HG03342 (cell line): ENCODE results near the gene TMEM120B.

Experiments
- ATAC-seq: cut with Tn5 transposase; IDR thresholded peaks from one replicate; pipeline ENCODE4 v1.9.1; 2021; ENCODE audit warnings: mild to moderate bottlenecking, moderate library complexity; ENCODE audit not compliant: unreplicated experiment

TMEM120B gene

DNA sequence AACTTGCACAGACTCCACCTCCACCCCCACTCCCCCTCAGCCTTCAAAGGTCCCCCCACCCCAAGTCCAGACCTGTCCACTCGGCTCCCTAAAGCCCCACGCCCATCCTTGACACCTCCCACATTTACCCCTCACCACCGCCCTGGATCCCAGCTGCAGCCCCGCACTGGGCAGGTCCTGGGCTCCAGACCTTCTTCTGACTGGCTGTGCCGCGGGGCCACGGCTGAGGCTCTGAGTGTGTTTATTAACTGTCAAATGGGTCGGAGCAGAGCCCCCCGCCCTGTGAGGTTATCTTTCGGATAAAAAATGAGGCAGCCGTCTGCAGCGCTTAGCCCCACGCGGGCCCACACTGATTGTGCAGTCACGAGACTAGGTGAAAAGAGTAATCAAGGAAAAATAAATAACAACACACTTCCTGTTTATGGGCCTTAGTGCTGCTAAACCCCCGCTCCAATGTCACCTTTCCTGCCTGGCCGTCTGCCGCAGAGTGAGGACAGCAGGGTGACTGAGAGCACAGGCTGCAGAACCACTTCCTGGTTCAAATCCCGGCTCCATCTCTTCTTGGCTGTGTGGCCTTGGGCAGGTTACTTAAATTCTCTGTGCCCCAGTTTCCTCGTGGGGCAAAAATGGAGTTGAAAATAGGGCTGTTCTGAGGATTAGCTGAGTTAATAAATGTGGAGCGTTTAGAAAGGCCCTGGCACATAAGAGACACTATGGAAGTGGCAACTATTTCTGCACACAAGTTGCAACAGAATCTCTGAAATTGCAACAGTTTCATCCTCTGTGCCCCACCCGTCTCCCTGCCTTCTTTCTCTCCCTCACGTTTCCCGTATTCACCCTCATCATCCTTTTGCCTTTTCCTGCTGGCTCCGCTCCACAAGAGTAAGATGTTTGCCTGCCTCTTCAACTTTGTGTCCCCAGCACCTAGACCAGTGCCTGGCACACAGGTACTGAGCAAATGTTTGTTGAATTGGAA lies 100.7 kb downstream of the TMEM120B start:
- ATAC-seq = no peak

DNA sequence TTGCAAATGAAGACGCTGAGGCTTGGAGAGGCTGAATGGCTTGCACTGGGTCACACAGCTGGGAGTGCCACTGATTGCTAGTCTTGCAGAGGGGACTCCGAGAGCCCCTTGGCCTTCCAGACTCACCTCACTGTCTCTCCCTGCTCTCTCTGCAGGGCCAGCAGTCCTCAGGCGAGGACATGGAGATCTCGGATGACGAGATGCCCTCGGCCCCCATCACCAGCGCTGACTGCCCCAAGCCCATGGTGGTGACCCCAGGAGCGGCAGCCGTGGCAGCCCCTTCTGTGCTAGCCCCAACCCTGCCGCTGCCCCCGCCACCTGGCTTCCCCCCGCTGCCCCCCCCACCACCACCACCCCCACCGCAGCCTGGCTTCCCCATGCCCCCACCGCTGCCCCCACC lies 101.4 kb downstream of the TMEM120B start:
- no peak for ATAC-seq

DNA sequence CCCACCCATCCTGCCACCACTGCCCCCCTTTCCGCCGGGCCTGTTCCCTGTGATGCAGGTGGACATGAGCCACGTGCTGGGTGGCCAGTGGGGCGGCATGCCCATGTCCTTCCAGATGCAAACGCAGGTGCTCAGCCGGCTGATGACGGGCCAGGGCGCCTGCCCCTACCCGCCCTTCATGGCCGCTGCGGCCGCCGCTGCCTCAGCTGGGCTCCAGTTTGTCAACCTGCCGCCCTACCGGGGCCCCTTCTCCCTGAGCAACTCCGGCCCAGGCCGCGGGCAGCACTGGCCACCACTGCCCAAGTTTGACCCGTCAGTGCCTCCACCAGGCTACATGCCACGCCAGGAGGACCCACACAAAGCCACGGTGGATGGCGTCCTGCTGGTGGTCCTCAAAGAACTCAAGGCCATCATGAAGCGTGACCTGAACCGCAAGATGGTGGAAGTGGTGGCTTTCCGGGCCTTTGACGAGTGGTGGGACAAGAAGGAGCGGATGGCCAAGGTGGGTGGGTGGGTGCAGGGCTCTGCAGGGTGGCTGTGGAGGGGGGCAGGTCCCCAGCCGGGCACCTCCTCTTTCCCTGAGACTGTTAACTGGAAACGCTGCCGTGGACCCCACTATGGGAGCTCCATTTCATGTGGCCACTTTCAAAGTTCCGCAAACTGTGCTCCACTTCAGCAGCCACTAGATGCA lies 102.0 kb downstream of the TMEM120B start:
- no peak for ATAC-seq

DNA sequence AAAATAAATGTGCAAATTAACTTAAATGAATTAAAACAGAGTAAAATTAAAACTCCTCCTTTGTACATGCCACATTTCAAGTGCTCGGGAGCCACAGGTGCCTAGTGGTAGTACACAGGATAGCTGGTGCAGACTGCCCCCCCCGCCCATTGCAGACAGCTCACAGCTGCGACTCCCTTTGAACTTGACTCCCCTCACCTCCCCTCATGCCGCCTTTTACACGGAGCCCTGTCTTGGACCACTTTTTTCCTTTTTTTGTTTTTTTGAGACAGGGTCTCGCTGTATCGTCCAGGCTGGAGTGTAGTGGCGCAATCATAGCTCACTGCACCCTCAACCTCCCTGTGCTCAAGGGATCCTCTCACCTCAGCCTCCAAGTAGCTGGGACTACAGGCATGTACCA lies 102.7 kb downstream of the TMEM120B start:
- no peak for ATAC-seq

DNA sequence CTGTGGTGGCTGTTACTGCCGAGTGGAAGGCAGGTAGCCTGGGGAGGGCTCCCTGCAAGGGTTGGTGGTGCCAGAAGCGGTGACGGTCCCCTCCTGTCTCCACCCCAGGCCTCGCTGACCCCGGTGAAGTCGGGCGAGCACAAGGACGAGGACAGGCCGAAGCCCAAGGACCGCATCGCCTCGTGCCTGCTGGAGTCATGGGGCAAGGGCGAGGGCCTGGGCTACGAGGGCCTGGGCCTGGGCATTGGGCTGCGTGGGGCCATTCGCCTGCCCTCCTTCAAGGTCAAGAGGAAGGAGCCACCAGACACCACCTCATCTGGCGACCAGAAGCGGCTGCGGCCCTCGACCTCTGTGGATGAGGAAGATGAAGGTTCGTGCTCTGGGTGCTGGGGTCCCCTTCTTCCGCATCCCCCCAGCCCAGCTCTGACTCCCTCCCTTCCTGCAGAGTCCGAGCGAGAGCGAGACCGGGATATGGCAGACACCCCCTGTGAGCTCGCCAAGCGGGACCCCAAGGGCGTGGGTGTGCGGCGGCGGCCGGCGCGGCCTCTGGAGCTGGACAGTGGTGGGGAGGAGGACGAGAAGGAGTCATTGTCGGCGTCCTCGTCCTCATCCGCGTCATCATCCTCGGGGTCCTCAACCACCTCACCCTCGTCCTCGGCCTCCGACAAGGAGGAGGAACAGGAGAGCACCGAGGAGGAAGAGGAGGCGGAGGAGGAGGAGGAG lies 104.5 kb downstream of the TMEM120B start:
- no peak for ATAC-seq

DNA sequence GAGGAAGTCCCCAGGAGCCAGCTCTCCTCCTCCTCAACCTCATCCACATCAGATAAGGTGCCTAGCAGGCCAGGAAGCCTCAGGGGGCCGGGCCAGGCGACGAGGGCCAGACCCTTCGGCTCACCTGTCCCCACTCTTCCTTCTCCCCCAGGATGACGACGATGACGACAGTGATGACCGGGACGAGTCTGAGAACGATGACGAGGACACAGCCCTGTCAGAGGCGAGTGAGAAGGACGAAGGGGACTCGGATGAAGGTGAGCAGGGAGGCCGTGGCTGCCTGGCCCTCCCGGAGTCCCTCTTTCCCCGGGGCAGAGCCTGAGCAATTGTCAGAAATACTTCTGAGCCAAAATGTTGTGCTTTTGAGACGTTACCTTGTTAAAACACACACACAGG lies 105.1 kb downstream of the TMEM120B start:
- no peak for ATAC-seq

DNA sequence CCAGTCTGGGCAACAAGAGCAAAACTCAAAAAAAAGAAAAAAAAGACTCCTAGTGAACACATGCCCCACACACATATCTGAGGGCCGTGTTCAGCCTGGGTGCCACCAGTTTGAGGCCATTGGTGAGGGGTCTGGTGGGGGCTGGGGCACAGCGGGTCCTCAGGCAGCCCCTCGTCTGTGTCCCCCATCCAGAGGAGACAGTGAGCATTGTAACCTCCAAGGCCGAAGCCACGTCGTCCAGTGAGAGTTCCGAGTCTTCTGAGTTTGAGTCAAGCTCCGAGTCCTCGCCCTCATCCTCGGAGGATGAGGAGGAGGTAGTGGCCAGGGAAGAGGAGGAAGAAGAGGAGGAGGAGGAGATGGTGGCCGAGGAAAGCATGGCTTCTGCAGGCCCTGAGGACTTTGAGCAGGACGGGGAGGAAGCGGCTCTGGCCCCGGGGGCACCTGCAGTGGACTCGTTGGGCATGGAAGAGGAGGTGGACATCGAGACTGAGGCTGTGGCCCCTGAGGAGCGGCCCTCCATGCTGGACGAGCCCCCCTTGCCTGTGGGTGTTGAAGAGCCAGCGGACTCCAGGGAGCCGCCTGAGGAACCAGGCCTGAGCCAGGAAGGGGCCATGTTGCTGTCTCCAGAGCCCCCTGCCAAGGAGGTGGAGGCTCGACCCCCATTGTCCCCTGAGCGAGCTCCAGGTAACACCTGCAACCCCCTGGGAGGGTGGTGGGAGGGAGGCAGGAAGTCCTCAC lies 106.8 kb downstream of the TMEM120B start:
- no peak for ATAC-seq

DNA sequence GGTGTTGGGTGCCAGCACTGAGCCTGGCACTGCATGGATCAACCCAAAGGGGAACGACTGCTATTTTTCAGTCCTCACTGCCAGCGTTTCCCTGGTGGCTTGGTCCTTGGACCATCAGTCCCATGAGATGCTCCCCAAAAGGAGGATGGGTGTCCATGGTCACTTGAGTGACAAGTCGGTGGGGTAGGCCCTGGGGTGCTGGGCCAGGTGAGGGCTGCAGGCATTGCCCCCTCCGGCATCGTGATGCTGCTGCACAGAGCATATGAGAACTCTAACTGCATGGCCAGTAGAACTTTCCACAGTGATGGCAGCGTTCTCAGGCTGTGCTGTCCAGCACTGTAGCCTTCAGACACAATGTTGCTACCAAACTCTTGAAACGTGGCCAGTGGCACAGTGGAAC lies 107.5 kb downstream of the TMEM120B start:
- ATAC-seq = no peak

DNA sequence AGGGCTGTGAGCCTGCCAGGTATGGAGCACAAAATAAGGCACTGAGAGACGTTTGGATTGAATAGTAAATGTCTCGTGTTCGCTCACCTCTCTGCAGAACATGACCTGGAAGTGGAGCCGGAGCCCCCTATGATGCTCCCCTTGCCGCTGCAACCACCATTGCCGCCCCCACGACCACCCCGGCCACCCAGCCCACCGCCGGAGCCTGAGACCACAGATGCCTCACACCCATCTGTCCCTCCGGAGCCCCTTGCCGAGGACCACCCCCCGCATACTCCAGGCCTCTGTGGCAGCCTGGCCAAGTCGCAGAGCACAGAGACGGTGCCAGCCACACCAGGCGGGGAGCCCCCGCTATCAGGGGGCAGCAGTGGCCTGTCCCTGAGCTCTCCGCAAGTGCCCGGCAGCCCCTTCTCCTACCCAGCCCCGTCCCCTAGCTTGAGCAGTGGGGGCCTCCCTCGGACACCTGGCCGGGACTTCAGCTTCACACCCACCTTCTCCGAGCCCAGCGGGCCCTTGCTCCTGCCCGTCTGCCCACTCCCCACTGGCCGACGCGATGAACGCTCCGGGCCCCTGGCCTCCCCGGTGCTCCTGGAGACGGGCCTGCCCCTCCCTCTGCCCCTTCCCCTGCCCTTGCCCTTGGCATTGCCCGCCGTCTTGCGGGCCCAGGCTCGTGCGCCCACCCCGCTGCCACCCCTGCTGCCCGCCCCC lies 110.0 kb downstream of the TMEM120B start:
- ATAC-seq = no peak

DNA sequence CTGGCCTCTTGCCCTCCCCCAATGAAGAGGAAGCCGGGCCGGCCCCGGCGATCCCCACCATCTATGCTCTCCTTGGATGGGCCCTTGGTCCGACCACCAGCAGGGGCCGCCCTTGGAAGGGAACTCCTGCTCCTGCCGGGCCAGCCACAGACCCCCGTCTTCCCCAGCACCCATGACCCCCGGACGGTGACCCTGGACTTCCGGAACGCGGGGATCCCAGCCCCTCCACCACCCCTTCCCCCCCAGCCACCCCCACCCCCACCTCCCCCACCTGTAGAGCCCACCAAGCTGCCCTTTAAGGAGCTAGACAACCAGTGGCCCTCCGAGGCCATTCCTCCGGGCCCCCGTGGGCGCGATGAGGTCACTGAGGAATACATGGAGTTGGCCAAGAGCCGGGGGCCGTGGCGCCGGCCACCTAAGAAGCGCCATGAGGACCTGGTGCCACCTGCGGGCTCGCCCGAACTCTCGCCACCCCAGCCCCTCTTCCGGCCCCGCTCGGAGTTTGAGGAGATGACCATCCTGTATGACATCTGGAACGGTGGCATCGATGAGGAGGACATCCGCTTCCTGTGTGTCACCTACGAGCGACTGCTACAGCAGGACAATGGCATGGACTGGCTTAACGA lies 110.7 kb downstream of the TMEM120B start:
- ATAC-seq = no peak

DNA sequence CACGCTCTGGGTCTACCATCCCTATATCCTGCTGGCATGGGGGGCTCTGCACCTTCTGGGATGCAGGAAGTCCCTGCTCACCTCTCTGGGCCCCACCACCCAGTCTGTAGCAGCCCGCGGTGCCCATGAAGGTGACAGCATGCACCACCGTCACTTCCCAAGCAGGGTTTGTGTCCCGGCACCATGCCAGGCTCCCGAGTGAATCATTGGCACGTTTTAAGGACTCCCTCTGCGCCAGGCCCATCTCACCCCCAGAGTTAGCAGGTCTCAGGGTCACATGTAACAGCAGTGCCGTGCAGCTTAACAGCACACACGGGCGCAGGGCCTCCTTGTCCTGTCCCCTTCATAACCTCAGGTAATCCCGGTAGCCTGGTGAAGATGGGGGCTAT lies 111.2 kb downstream of the TMEM120B start:
- ATAC-seq = no peak

DNA sequence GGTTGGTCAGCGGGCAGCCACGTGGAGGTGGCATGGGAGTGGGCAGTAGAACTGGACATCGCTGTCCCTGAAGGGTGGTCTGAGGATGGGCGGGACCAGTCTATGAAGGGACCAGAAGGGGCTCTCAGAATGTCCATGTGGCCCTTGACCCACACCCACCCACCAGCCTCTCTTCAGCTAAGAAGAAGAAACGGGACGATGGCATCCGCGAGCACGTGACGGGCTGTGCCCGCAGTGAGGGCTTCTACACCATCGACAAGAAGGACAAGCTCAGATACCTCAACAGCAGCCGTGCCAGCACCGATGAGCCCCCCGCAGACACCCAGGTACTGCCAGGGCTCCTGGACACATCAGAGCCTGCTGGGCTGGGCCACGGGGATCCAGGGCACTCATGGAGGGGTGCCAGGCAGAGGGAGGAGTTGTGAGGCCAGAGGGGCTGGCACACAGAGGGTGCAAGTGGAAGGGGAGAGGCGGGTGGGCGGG lies 112.5 kb downstream of the TMEM120B start:
- no peak for ATAC-seq

DNA sequence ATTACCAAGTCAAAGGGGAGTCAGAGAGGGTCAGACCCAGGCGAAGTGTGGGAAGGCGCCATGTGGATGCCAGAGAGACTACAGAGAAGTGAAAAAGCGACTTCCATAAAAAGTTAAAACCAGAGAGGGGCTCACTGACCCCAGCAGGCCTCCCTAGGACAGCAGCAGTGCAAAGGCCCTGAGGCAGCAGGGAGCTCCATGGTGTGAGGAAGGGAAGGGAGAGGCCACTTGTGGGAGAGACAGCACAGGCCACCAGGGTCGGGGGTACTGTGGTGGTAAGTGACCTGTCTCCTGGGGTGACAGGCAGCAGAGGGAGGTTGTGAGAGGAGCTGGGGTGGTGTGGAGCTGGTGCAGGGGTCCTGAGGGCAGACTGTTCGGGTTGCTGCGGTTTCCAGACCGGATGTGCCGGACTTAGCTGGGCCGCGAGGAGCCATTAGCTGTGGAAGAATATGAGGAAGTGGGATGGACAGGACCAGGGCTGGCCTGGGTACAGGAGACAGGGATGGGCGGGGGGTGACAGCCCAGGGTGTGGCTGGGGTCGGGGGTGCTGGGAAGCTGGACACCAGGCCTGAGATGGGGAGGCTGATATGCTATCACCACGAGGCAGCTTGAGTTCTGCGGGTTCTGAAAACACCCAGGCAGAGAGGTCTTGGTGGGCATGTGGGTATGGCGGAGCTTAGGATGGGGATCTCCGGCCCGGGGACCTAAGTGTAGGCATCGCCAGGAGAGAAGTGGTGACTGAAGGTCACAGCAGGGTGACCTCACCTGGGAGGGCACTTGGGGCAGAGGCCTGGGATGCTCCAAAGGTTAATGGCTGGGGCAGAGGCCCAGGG lies 114.0 kb downstream of the TMEM120B start:
- ATAC-seq = no peak

DNA sequence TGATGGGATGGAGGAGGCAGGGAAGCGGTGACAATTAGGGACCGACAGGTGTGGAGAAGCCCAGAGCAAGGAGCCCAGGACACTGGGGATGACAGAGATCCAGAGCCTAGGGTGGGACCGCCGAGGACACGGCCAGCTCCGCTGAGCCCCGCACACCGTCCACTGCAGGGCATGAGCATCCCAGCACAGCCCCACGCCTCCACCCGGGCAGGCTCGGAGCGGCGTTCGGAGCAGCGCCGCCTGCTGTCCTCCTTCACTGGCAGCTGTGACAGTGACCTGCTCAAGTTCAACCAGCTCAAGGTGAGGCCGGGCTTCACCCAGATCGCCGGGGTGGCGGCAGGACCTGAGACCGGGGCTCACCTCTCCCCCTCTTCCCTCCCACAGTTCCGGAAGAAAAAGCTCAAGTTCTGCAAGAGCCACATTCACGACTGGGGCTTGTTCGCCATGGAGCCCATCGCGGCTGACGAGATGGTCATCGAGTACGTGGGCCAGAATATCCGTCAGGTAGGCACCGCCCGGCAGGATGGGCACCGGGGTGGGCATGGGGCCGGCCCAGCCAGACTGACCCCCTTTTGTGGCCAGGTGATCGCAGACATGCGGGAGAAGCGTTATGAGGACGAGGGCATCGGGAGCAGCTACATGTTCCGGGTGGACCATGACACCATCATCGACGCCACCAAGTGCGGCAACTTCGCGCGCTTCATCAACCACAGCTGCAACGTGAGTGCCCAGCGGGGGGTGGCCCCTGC lies 115.0 kb downstream of the TMEM120B start:
- ATAC-seq = no peak

DNA sequence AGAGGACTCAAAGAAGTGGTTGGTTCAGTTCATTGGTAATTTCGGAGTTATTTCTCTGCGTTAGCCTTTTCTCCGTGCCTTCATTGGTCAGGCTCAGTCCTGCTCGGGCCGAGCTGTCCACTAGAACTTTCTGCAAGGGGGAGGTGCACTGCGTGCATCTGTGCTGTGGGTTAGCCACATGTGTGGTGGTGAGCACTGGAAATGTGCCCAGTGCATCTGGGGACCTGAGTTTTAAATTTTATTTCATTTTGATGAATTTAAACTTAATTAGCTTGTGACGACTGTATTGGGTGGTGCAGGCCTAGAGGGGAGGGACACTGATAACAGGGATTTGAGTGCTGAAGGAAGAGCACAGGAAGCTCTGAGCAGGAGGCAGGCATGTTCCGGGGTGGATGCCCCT lies 115.8 kb downstream of the TMEM120B start:
- ATAC-seq = no peak

DNA sequence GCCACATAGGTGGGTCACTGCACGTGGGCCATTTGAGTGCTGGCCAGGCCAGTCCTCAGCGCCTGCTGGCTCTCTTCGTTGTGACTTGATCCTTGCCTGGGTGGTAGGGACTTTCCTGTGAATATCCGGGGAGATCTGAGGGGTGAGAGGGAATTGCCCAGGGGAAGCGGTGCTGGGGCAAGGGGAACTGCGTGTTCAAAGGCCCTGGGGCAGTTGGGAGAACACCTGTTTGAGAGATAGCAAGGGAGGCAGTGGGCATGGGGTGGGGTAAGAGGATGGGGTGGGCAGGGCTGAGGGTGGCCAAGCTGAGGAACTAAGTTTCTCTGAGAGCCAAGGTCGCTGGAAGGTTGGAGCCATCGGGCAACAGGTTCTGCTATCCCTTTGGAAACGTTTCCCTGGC lies 116.3 kb downstream of the TMEM120B start:
- ATAC-seq = no peak

DNA sequence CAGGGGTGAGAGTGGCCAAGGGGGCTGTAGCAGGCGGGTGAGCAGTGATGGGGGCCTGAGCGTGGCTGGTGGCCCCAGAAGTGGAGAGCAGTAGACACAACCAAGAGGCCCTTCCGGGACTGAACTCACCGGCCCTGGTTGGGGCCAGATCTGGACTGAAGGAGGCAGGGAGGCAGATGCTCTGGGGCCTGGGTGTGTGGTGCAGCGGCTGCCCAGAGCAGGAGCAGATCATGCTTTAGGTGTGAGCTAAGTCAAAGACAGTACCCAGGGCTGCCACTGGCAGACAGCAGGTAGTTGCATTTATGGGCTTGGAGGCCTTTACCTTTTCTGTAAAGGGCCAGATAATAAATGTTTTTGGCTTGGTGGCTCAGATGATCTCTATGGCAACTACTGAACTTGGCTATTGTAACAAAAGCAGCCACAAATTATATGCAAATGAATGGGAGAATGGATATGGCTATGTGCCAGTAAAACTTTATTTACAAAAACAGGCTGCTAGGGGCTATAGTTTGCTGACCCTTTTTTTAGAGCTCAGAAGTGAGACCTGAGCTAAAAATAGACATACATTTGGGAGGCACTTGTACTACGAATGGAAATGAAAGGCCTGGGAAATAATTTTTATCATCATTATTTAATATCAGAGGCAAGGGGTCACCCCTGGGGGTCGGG lies 116.8 kb downstream of the TMEM120B start:
- ATAC-seq = no peak

DNA sequence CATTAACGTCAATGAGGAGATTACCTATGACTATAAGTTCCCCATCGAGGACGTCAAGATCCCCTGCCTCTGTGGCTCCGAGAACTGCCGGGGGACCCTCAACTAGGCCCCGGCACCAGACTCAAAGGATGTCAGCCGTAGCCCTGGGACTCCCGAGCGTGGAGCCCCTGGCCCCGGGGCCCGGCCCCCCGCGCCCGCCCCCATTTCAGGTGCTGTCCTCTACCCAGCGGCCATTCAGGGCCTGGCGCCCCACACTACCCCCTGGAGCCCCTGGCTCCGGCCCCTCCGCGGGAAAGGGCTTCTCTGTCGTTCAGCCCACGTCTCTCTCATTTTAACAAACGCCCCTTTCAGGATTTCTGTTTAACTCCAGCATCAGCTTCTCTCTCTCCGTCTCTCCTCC lies 117.6 kb downstream of the TMEM120B start:
- ATAC-seq = no peak
